Neural progenitor cell (in vitro differentiated cells): Measurements from ENCODE around the gene GHRH. TPM values are rescaled to one million over a fixed set of nuclear protein-coding genes. Genes with fewer than 3 reads are reported as not detected.

Experiments
- DNase-seq: peaks from one replicate; pipeline ENCODE4 v3.0.0-alpha.2; 2016; ENCODE audit warnings: low spot score
- H2AFZ ChIP-seq: fragments of 200-600 bp; sonication (generic); replicated peaks from 2 replicates; pipeline ENCODE4 v1.6.1; 2016; ENCODE audit warnings: antibody characterized with exemption
- H3F3A ChIP-seq: fragments of 200-600 bp; sonication (generic); 2 replicates; pipeline ENCODE4 v1.6.1; 2016; ENCODE audit warnings: antibody characterized with exemption, low read depth
- H3K27ac ChIP-seq: fragments of 200-600 bp; sonication (generic); 2 replicates; pipeline ENCODE4 v1.5.1; 2016; ENCODE audit warnings: mild to moderate bottlenecking
- H3K27me3 ChIP-seq: fragments of 200-600 bp; sonication (generic); 2 replicates; pipeline ENCODE4 v1.6.1; 2016; ENCODE audit warnings: mild to moderate bottlenecking, moderate library complexity
- H3K36me3 ChIP-seq: fragments of 200-600 bp; sonication (generic); 2 replicates; pipeline ENCODE4 v1.5.1; 2016
- H3K4me1 ChIP-seq: fragments of 200-600 bp; sonication (generic); 2 replicates; pipeline ENCODE4 v1.6.1; 2016; ENCODE audit warnings: mixed run types
- H3K4me2 ChIP-seq: fragments of 200-600 bp; sonication (generic); 2 replicates; pipeline ENCODE4 v1.6.1; 2016
- H3K4me3 ChIP-seq: fragments of 200-600 bp; sonication (generic); 2 replicates; pipeline ENCODE4 v1.5.1; 2016
- H3K79me2 ChIP-seq: fragments of 200-600 bp; sonication (generic); 2 replicates; pipeline ENCODE4 v1.6.1; 2016; ENCODE audit warnings: low read depth
- H3K9ac ChIP-seq: fragments of 200-600 bp; sonication (generic); 2 replicates; pipeline ENCODE4 v1.6.1; 2016
- H3K9me3 ChIP-seq: fragments of 200-600 bp; sonication (generic); 2 replicates; pipeline ENCODE4 v1.5.1; 2016; ENCODE audit warnings: low read depth
- H4K20me1 ChIP-seq: fragments of 200-600 bp; sonication (generic); 2 replicates; pipeline ENCODE4 v1.6.1; 2016; ENCODE audit warnings: low read depth
- H3K27ac Mint-ChIP-seq: 3 replicates; pipeline ENCODE4 v1.8.0; 2021; ENCODE audit warnings: mixed read lengths
- H3K27me3 Mint-ChIP-seq: 2 replicates; pipeline ENCODE4 v1.8.0; 2022; ENCODE audit warnings: low read depth, mild to moderate bottlenecking, inconsistent platforms, moderate library complexity, mixed read lengths; ENCODE audit not compliant: insufficient read depth
- H3K36me3 Mint-ChIP-seq: 3 replicates; pipeline ENCODE4 v1.8.0; 2021; ENCODE audit warnings: mixed read lengths
- H3K4me1 Mint-ChIP-seq: 3 replicates; pipeline ENCODE4 v1.8.0; 2021; ENCODE audit warnings: mixed read lengths
- H3K4me3 Mint-ChIP-seq: 3 replicates; pipeline ENCODE4 v1.8.0; 2021; ENCODE audit warnings: mild to moderate bottlenecking, moderate library complexity, mixed read lengths
- H3K9me3 Mint-ChIP-seq: 3 replicates; pipeline ENCODE4 v1.8.0; 2020; ENCODE audit warnings: mixed read lengths
- CTCF ChIP-seq: fragments of 200-600 bp; sonication (generic); IDR thresholded peaks from 2 replicates; pipeline ENCODE4 v1.5.1; 2017; ENCODE audit warnings: antibody characterized with exemption, mild to moderate bottlenecking
- EZH2 ChIP-seq: fragments of 200-600 bp; sonication (generic); IDR thresholded peaks from 2 replicates; pipeline ENCODE4 v1.6.1; 2017; ENCODE audit warnings: antibody characterized with exemption, mild to moderate bottlenecking, moderate library complexity
- EZH2phosphoT487 ChIP-seq: fragments of 200-600 bp; sonication (generic); IDR thresholded peaks from 2 replicates; pipeline ENCODE4 v1.6.1; 2017; ENCODE audit warnings: antibody characterized with exemption
- total RNA-seq: library from RNA; depleted of rRNA; stranded (reverse); fragments of >200 nt; gene quantifications from 2 replicates; pipeline ENCODE4 v1.2.3, GENCODE V29; 2015; ENCODE audit warnings: low replicate concordance

GHRH gene
- total RNA-seq, 1 donor from 2014 or later = not detected

GRCh38 chr20:37209193-37209592 is 52.4 kb downstream of the GHRH start:
- Histone ChIP-seq H3K27me3 (no peaks in the 10 kb centered on the region), H4K20me1 (no peaks in the 10 kb centered on the region), H3K36me3 (peaks cover 48% of the 10 kb centered on the region), H3K9me3 (no peaks in the 10 kb centered on the region), H3K27ac (peak overlapping the region; percentile 8), H3K4me2 (no peak overlapping the region), H3K4me3 (no peak overlapping the region), H3K79me2 (peaks cover 16% of the 10 kb centered on the region), H3K4me1 (peaks cover 25% of the 10 kb centered on the region), H3K9ac (no peak overlapping the region), H3F3A (peaks cover 56% of the 10 kb centered on the region), H2AFZ (no peak overlapping the region)
- Mint-ChIP-seq H3K27ac (no peak overlapping the region), H3K36me3 (peaks cover 35% of the 10 kb centered on the region), H3K4me3 (no peak overlapping the region), H3K27me3 (no peaks in the 10 kb centered on the region), H3K9me3 (no peaks in the 10 kb centered on the region), H3K4me1 (peaks cover 31% of the 10 kb centered on the region)
- no peak for DNase-seq
- no peak for TF ChIP-seq EZH2

GRCh38 chr20:37207171-37207570 is 54.4 kb downstream of the GHRH start:
- H3F3A ChIP-seq = peaks cover 45% of the 10 kb centered on the region
- H3K27ac ChIP-seq = peak overlapping the region; percentile 12
- Mint-ChIP-seq H3K36me3 (peaks cover 33% of the 10 kb centered on the region), H3K27ac (no peak overlapping the region), H3K27me3 (no peaks in the 10 kb centered on the region), H3K4me1 (peaks cover 45% of the 10 kb centered on the region), H3K4me3 (no peak overlapping the region), H3K9me3 (no peaks in the 10 kb centered on the region)
- no peak overlapping the region for H3K4me3 ChIP-seq
- no peak overlapping the region for H3K4me2 ChIP-seq
- H4K20me1 ChIP-seq = no peaks in the 10 kb centered on the region
- no peaks in the 10 kb centered on the region for H3K27me3 ChIP-seq
- peaks cover 29% of the 10 kb centered on the region for H3K4me1 ChIP-seq
- H3K9ac ChIP-seq = no peak overlapping the region
- H3K36me3 ChIP-seq = peaks cover 41% of the 10 kb centered on the region
- no peak for TF ChIP-seq CTCF
- peaks cover 36% of the 10 kb centered on the region for H3K79me2 ChIP-seq
- no peaks in the 10 kb centered on the region for H3K9me3 ChIP-seq
- DNase-seq = no peak
- no peak overlapping the region for H2AFZ ChIP-seq

GRCh38 chr20:37205794-37206193 is 55.8 kb downstream of the GHRH start:
- H3K4me3 Mint-ChIP-seq = peak overlapping the region; percentile 34
- Histone ChIP-seq H3K4me3 (no peak overlapping the region), H3K9me3 (no peaks in the 10 kb centered on the region), H3F3A (peaks cover 45% of the 10 kb centered on the region), H3K36me3 (peaks cover 41% of the 10 kb centered on the region), H3K79me2 (peaks cover 49% of the 10 kb centered on the region), H3K4me2 (peak overlapping the region; percentile 55), H3K9ac (no peak overlapping the region), H2AFZ (no peak overlapping the region), H4K20me1 (no peaks in the 10 kb centered on the region), H3K27me3 (no peaks in the 10 kb centered on the region), H3K4me1 (peaks cover 29% of the 10 kb centered on the region), H3K27ac (peak overlapping the region; percentile 96)
- peaks cover 49% of the 10 kb centered on the region for H3K4me1 Mint-ChIP-seq
- TF ChIP-seq CTCF = no peak
- TF ChIP-seq EZH2 = no peak
- no peak for TF ChIP-seq EZH2phosphoT487
- H3K9me3 Mint-ChIP-seq = no peaks in the 10 kb centered on the region
- DNase-seq = no peak
- peak overlapping the region; percentile 98 for H3K27ac Mint-ChIP-seq
- peaks cover 3% of the 10 kb centered on the region for H3K27me3 Mint-ChIP-seq
- peaks cover 41% of the 10 kb centered on the region for H3K36me3 Mint-ChIP-seq

- H3K4me3 Mint-ChIP-seq = no peak overlapping the region
- Histone ChIP-seq H3K9ac (no peak overlapping the region), H3K27ac (peak overlapping the region; percentile 96), H3K4me1 (peaks cover 29% of the 10 kb centered on the region), H3K4me3 (no peak overlapping the region), H3K27me3 (no peaks in the 10 kb centered on the region), H3F3A (peaks cover 44% of the 10 kb centered on the region), H3K4me2 (peak overlapping the region; percentile 55), H3K79me2 (peaks cover 55% of the 10 kb centered on the region), H3K9me3 (no peaks in the 10 kb centered on the region), H2AFZ (no peak overlapping the region), H3K36me3 (peaks cover 39% of the 10 kb centered on the region), H4K20me1 (no peaks in the 10 kb centered on the region)
- TF ChIP-seq EZH2 (no peak), CTCF (no peak), EZH2phosphoT487 (no peak)
- H3K27me3 Mint-ChIP-seq = peaks cover 3% of the 10 kb centered on the region
- H3K9me3 Mint-ChIP-seq = no peaks in the 10 kb centered on the region
- DNase-seq = peak; percentile 70
- peaks cover 49% of the 10 kb centered on the region for H3K4me1 Mint-ChIP-seq
- peaks cover 47% of the 10 kb centered on the region for H3K36me3 Mint-ChIP-seq
- H3K27ac Mint-ChIP-seq = peak overlapping the region; percentile 98
Measured at GRCh38 chr20:37205130-37205529, 56.5 kb downstream of the GHRH start.
